ENCODE measurements around the gene CUEDC2.

The CUEDC2 gene

GRCh38 chr10:102396730-102397151 lies 35.6 kb downstream of the CUEDC2 start:
- peak overlapping the region; percentile 58 for H3K4me3 ChIP-seq (replicated peaks; ENCODE audit: low read depth, low read length)
- TF ChIP-seq CTCF (IDR thresholded peaks at IDR 0.05; ENCODE audit: low read depth, low read length, missing control alignments), result no peak
- no peak for DNase-seq (ENCODE audit: extremely low read depth, low read depth)

- H3K4me3 ChIP-seq (replicated peaks; ENCODE audit: low read depth, low read length), result peak overlapping the region; percentile 58
- no peak for TF ChIP-seq CTCF (IDR thresholded peaks at IDR 0.05; ENCODE audit: low read depth, low read length, missing control alignments)
- no peak for DNase-seq (ENCODE audit: extremely low read depth, low read depth)
Observed at GRCh38 chr10:102396317-102396650, 36.1 kb downstream of the CUEDC2 start.

GRCh38 chr10:102395400-102396316 lies 36.7 kb downstream of the CUEDC2 start, which contains the start of gene NFKB2:
Gene NFKB2 (plus strand): TSS chr10:102395705. CDS start chr10:102395960, 255 bp downstream.
- no peak for TF ChIP-seq CTCF (IDR thresholded peaks at IDR 0.05; ENCODE audit: low read depth, low read length, missing control alignments)
- DNase-seq (ENCODE audit: extremely low read depth, low read depth), result peak; percentile 54
- peak within 1 kb of the TSS; percentile 58 for H3K4me3 ChIP-seq (replicated peaks; ENCODE audit: low read depth, low read length)

GRCh38 chr10:102394801-102395399 lies 37.5 kb downstream of the CUEDC2 start:
- DNase-seq (ENCODE audit: extremely low read depth, low read depth), result no peak

GRCh38 chr10:102394079-102394800 lies 38.1 kb downstream of the CUEDC2 start:
- peak overlapping the region; percentile 58 for H3K4me3 ChIP-seq (replicated peaks; ENCODE audit: low read depth, low read length)
- DNase-seq (ENCODE audit: extremely low read depth, low read depth), result peak; percentile 63
- TF ChIP-seq CTCF (IDR thresholded peaks at IDR 0.05; ENCODE audit: low read depth, low read length, missing control alignments), result no peak

More at GRCh38 chr10:102394801-102395399, 37.5 kb downstream of the CUEDC2 start:
- TF ChIP-seq CTCF (IDR thresholded peaks at IDR 0.05; ENCODE audit: low read depth, low read length, missing control alignments), result no peak
- peak overlapping the region; percentile 58 for H3K4me3 ChIP-seq (replicated peaks; ENCODE audit: low read depth, low read length)

- H3K4me3 ChIP-seq (replicated peaks; ENCODE audit: low read depth, low read length), result peak overlapping the region; percentile 58
- peak; percentile 97 for TF ChIP-seq CTCF (IDR thresholded peaks at IDR 0.05; ENCODE audit: low read depth, low read length, missing control alignments)
- peak; percentile 50 for DNase-seq (ENCODE audit: extremely low read depth, low read depth)
Observed at GRCh38 chr10:102393411-102394078, 38.8 kb downstream of the CUEDC2 start.
